ENCODE measurements around the gene FSHB.

FSHB gene

GRCh38 chr11:30270671-30271070, 39.9 kb downstream of the FSHB start:
- no peak for DNase-seq

DNA sequence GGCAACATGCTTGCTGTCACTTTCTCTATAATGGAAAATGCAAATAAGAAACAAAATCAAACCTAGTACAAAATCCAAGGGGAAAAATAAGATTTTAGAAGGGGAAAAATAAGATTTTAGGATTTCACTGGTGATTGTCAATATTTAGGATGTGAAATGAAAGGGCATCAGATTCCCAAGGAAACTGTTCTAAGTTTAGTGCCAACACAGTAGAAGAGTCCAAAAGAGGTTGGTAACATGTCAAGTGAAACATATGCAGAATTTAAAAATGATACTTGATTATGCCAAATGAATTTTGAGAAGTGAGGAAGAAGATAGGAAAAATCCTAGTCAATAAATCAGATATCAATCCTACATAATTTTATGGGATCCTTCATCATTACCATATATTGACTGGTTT, 46.4 kb downstream of the FSHB start:
- no peak for DNase-seq

DNA sequence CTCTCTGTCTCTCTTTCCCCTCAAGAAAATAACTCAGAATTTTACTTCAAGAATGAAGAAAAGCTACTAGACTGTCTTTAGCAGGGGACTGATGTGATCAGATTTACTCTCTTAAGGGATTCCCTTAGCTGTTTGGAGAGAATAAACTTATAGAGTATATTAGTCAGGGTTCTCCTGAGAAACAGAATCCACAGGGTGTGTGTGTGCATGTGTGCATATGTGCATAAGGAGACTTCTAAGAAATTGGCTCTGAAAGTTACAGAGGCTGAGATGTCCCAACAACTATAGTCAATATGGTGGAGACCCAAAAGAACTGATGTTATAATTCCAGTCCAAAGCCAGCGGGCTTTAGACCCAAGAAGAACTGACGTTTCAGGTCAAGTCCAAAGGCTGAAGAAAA, 49.0 kb downstream of the FSHB start:
- DNase-seq = no peak

DNA sequence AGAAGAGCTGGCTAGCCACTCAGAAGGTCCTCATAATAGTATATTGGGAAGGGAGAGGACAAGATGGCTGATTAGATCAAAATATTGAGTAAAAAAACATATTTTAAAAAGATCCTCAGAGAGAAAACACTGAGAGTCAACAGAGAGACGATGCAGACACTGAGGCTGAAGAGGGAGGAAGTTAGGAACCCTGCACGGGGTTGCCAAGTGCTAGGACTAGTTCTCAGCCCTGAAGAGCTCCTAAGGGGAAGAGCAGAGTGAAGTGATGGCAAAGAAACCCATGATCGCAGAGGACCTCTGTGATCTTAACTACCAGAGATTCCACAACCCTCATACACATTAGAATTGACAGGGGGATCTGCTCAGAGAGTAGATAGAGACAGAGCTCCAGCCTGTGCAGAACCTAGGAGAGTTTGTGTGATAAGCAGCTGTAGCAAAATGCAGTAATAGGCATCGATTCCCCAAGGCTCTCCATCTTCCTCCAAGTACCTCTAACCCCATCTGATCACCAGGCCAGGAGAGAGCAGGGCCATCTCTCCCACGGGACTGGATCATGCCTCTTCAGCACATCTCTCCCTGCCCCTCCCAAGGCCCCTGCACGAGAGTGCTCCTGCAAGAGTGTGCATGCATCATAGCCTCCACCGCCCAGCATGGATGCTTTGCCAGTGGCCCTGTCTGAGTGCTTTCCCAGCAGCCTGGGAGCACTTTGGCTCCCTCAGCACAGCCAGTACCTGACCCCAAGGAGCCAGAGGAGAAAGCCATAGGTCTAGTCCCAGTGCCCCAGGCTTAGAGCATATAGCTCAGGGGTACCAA, 50.9 kb downstream of the FSHB start:
- DNase-seq = no peak

- no peak for DNase-seq
Observed at GRCh38 chr11:30282289-30282631, 51.4 kb downstream of the FSHB start.
